DND-41 (cell line): ENCODE data around the gene FOXJ3.

Experiments used
- ATAC-seq: fragments of 200-7000 bp; cut with Tn5 transposase; 3 replicates; pipeline ENCODE4 v1.9.1; 2021; ENCODE audit warnings: low read depth; ENCODE audit not compliant: insufficient read depth
- DNase-seq: peaks from one replicate; pipeline ENCODE4 v3.0.0-alpha.2; 2020
- H2AFZ ChIP-seq: 2 replicates; pipeline ENCODE4 v1.6.0; 2012; ENCODE audit warnings: low read depth, low read length
- H3K27ac ChIP-seq: 2 replicates; pipeline ENCODE4 v1.5.1; 2012; ENCODE audit warnings: low read length, inconsistent platforms
- H3K27me3 ChIP-seq: fragments of 200-600 bp; sonication (generic); 2 replicates; pipeline ENCODE4 v1.6.0; 2012; ENCODE audit warnings: low read length, mild to moderate bottlenecking, inconsistent platforms; ENCODE audit not compliant: insufficient read depth, poor library complexity
- H3K36me3 ChIP-seq: 2 replicates; pipeline ENCODE4 v1.5.1; 2012; ENCODE audit warnings: low read length, inconsistent platforms; ENCODE audit not compliant: insufficient read depth
- H3K4me1 ChIP-seq: 2 replicates; pipeline ENCODE4 v1.5.1; 2012; ENCODE audit warnings: mild to moderate bottlenecking, low read length; ENCODE audit not compliant: insufficient read depth
- H3K4me2 ChIP-seq: 2 replicates; pipeline ENCODE4 v1.6.0; 2012; ENCODE audit warnings: mild to moderate bottlenecking, moderate library complexity, low read length, inconsistent platforms; ENCODE audit not compliant: insufficient read depth
- H3K4me3 ChIP-seq, 2 experiments: fragments of 200-600 bp in 1 of 2; shearing (Covaris generic) in 1 of 2; 2 replicates each; pipeline ENCODE4 v1.5.1; 2012 to 2016; ENCODE audit warnings: inconsistent platforms in 2 of 2, low read length in 2 of 2, mild to moderate bottlenecking in 2 of 2, low read depth in 1 of 2, moderate library complexity in 1 of 2
- H3K79me2 ChIP-seq: 2 replicates; pipeline ENCODE4 v1.6.0; 2012; ENCODE audit warnings: low read length, inconsistent platforms; ENCODE audit not compliant: insufficient read depth
- H3K9ac ChIP-seq: 2 replicates; pipeline ENCODE4 v1.6.0; 2012; ENCODE audit warnings: low read depth, mild to moderate bottlenecking, inconsistent platforms, low read length, moderate library complexity
- H3K9me3 ChIP-seq: 2 replicates; pipeline ENCODE4 v1.5.1; 2012; ENCODE audit warnings: low read length, moderate library complexity, mild to moderate bottlenecking, inconsistent platforms; ENCODE audit not compliant: insufficient read depth, severe bottlenecking
- H4K20me1 ChIP-seq: 2 replicates; pipeline ENCODE4 v1.6.0; 2012; ENCODE audit warnings: low read length; ENCODE audit not compliant: insufficient read depth
- EZH2 ChIP-seq: IDR thresholded peaks from 3 replicates; pipeline ENCODE4 v1.6.1; 2012; ENCODE audit warnings: borderline replicate concordance, low read depth, mild to moderate bottlenecking, moderate library complexity, low read length, inconsistent platforms; ENCODE audit not compliant: severe bottlenecking
- TF ChIP-seq, protein P1 (sequence below): IDR thresholded peaks from 2 replicates; pipeline ENCODE4 v1.5.1; 2012; ENCODE audit warnings: borderline replicate concordance, low read length, moderate library complexity, mild to moderate bottlenecking; ENCODE audit not compliant: poor library complexity, severe bottlenecking; ENCODE audit errors: extremely low read depth

FOXJ3 gene

DNA sequence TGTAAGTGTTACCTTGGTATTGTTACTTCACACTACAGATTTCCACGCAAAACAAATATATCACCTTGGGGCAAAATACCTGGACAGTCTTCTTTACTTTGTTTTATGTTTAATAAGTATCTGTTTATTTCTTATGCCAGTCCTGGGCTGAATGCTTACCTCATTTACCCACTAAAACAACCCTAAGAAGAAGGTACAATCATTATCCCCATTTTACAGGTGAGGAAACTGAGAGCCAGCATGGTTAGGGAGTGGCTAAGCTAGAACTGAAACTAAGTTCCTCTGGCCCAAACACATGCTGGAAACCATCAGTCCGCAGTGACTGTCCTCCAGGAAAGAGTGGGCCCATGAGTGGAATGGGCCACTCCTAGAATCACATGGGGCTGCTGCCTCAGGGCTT is 194.8 kb downstream of the FOXJ3 start:
- no peaks in the 10 kb centered on the region for H3K36me3 ChIP-seq
- TF ChIP-seq, protein P1, sequence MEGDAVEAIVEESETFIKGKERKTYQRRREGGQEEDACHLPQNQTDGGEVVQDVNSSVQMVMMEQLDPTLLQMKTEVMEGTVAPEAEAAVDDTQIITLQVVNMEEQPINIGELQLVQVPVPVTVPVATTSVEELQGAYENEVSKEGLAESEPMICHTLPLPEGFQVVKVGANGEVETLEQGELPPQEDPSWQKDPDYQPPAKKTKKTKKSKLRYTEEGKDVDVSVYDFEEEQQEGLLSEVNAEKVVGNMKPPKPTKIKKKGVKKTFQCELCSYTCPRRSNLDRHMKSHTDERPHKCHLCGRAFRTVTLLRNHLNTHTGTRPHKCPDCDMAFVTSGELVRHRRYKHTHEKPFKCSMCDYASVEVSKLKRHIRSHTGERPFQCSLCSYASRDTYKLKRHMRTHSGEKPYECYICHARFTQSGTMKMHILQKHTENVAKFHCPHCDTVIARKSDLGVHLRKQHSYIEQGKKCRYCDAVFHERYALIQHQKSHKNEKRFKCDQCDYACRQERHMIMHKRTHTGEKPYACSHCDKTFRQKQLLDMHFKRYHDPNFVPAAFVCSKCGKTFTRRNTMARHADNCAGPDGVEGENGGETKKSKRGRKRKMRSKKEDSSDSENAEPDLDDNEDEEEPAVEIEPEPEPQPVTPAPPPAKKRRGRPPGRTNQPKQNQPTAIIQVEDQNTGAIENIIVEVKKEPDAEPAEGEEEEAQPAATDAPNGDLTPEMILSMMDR = no peak
- no peak for TF ChIP-seq EZH2
- H3K9me3 ChIP-seq = no peaks in the 10 kb centered on the region
- no peaks in the 10 kb centered on the region for H3K79me2 ChIP-seq
- no peak overlapping the region for H2AFZ ChIP-seq
- peaks cover 18% of the 10 kb centered on the region for H3K4me1 ChIP-seq
- ATAC-seq = no peak
- H4K20me1 ChIP-seq = no peaks in the 10 kb centered on the region
- DNase-seq = no peak
- H3K9ac ChIP-seq = no peak overlapping the region
- H3K4me2 ChIP-seq = no peak overlapping the region
- no peaks in the 10 kb centered on the region for H3K27me3 ChIP-seq
- no peak overlapping the region for H3K27ac ChIP-seq
- H3K4me3 ChIP-seq = no peak overlapping the region

- Histone ChIP-seq H3K9me3 (no peaks in the 10 kb centered on the region), H4K20me1 (no peaks in the 10 kb centered on the region), H3K4me2 (no peak overlapping the region), H3K4me3 (no peak overlapping the region), H2AFZ (no peak overlapping the region), H3K9ac (no peak overlapping the region), H3K4me1 (peaks cover 18% of the 10 kb centered on the region), H3K27me3 (no peaks in the 10 kb centered on the region), H3K36me3 (no peaks in the 10 kb centered on the region), H3K27ac (no peak overlapping the region), H3K79me2 (no peaks in the 10 kb centered on the region)
- no peak for ATAC-seq
- no peak for TF ChIP-seq EZH2
- TF ChIP-seq, protein P1 = no peak
- DNase-seq = no peak
These were observed 195.6 kb downstream of the FOXJ3 start for GRCh38 chr1:42139444-42139843.

DNA sequence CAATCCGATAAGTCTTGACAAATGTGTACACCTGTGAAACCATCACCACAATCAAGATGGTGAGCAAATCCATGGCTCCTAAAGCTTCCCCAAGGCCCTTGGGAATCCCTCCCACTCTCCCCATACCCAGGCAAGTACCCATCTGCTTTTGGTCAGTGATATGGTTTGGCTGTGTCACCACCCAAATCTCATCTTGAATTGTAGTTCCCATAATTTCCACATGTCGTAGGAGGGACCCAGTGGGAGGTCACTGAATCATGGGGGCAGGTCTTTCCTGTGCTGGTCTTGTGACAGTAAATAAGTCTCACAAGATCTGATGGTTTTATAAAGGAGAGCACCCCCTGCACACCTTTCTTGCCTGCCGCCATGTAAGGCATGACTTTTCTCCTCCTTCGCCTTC is 196.4 kb downstream of the FOXJ3 start:
- Histone ChIP-seq H3K79me2 (no peaks in the 10 kb centered on the region), H3K27ac (no peak overlapping the region), H3K4me3 (no peak overlapping the region), H3K36me3 (no peaks in the 10 kb centered on the region), H3K27me3 (no peaks in the 10 kb centered on the region), H2AFZ (no peak overlapping the region), H4K20me1 (no peaks in the 10 kb centered on the region), H3K9ac (no peak overlapping the region), H3K4me1 (peaks cover 10% of the 10 kb centered on the region), H3K9me3 (no peaks in the 10 kb centered on the region), H3K4me2 (no peak overlapping the region)
- TF ChIP-seq EZH2 = no peak
- TF ChIP-seq, protein P1 = no peak
- no peak for ATAC-seq
- DNase-seq = no peak

DNA sequence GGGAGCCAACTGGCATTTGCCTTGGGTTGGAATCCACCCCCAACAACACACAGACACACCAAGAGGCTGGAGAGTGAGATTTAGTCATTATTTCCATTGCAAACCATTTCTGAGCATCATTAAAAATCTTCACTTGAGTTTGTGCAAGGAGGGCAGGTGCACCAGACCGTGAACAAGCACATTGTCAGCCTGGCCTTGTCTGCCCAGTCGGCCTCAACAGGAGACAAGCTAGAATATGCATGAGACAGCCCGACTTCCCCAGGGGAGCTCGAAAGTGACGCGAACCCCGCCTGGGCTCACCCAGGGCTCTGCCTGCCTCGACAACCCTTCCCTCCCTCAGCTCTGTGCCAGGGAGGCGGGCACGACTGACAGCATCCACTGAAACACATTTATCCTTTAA is 197.3 kb downstream of the FOXJ3 start:
- H3K4me1 ChIP-seq = peaks cover 2% of the 10 kb centered on the region
- no peaks in the 10 kb centered on the region for H3K79me2 ChIP-seq
- H3K36me3 ChIP-seq = no peaks in the 10 kb centered on the region
- H3K4me3 ChIP-seq = no peak overlapping the region
- no peaks in the 10 kb centered on the region for H4K20me1 ChIP-seq
- ATAC-seq (no peak), DNase-seq (no peak)
- TF ChIP-seq, protein P1 = no peak
- TF ChIP-seq EZH2 = no peak
- no peaks in the 10 kb centered on the region for H3K9me3 ChIP-seq
- H3K4me2 ChIP-seq = no peak overlapping the region
- H2AFZ ChIP-seq = no peak overlapping the region
- H3K27ac ChIP-seq = no peak overlapping the region
- H3K27me3 ChIP-seq = no peaks in the 10 kb centered on the region
- H3K9ac ChIP-seq = no peak overlapping the region
